ENCODE data around the gene TMEM52.
A peak's percentile ranks its signal among the peaks of the same experiment; 100 is the strongest.

TMEM52 gene

DNA sequence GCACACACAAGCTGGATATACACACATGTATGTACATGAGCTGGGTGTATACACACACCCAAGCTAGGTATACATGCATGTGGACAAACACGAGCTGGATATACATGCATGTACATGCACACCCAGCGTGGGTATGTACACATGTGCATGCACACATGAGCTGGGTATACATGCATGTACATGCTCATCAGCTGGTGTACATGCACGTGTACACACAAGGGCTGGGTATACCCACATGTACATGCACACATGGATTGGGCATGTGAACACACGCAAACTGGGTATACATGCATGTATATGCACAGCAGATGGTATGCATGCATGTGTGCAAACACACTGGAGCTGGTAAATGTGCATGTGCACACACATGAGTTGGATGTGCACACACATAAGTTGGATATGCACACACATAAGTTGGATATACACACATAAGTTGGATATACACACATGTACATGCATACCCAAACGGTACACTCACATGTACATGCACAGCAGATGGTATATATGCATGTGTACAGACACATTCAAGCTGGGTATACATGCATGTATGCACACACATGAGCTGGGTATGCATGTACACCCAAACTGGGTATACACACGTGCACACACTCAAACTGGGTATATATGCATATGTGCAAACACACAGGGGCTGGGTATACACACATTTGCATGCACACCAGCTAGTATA, 20.7 kb downstream of the TMEM52 start:
- Histone ChIP-seq H3K27ac (replicated peaks; ENCODE audit: low read length) (no peak overlapping the region), H4K91ac (ENCODE audit: low read depth, low read length, poor library complexity) (no peak overlapping the region), H3K79me1 (ENCODE audit: low read depth, low read length) (peaks cover 2% of the 10 kb centered on the region), H3K9me3 (replicated peaks in 1 of 2; ENCODE audit: control insufficient read depth in 2 of 2, insufficient read depth in 1 of 2, low read depth in 1 of 2, low read length in 2 of 2) (peaks cover 4 to 11% of the 10 kb centered on the region in 2 donors), H2AK5ac (ENCODE audit: low read depth, low read length) (no peak overlapping the region), H3K4me3 (ENCODE audit: low read length in 2 of 2) (peak overlapping the region in 1 of 2 donors; percentile 1), H2AFZ (ENCODE audit: low read length) (no peak overlapping the region), H3K14ac (ENCODE audit: low read length) (no peak overlapping the region), H3K23ac (ENCODE audit: low read depth, low read length, poor library complexity) (peak overlapping the region; percentile 9), H4K8ac (ENCODE audit: low read depth, low read length) (no peak overlapping the region), H3K18ac (ENCODE audit: low read length) (no peak overlapping the region), H3K27me3 (ENCODE audit: control insufficient read depth in 3 of 3, insufficient read depth in 3 of 3, low read depth in 1 of 3, low read length in 3 of 3) (no peaks in the 10 kb centered on the region), H2BK5ac (ENCODE audit: low read length) (no peak overlapping the region), H3K4ac (ENCODE audit: low read length) (no peak overlapping the region), H2BK15ac (ENCODE audit: low read length) (no peak overlapping the region), H3K9ac (ENCODE audit: low read depth, low read length, poor library complexity) (peak overlapping the region; percentile 60), H2BK120ac (ENCODE audit: low read depth, low read length) (no peak overlapping the region), H3K4me2 (ENCODE audit: insufficient read depth, low read length, poor library complexity, severe bottlenecking) (no peak overlapping the region), H3K36me3 (replicated peaks in 1 of 2; ENCODE audit: control insufficient read depth in 2 of 2, insufficient read depth in 2 of 2, low read length in 2 of 2) (no peaks in the 10 kb centered on the region), H3K4me1 (ENCODE audit: control insufficient read depth in 2 of 2, insufficient read depth in 1 of 2, low read depth in 1 of 2, low read length in 2 of 2) (peaks cover 7 to 12% of the 10 kb centered on the region in 2 donors), H2BK12ac (ENCODE audit: low read length) (no peak overlapping the region)
- DNase-seq (ENCODE audit: low spot score), result no peak
- no CpG with 5 or more reads among the region's 6 CpGs for WGBS, 2 donors (ENCODE audit: extremely low coverage in 2 of 2, insufficient read length in 2 of 2, insufficient replicate concordance in 1 of 2)

DNA sequence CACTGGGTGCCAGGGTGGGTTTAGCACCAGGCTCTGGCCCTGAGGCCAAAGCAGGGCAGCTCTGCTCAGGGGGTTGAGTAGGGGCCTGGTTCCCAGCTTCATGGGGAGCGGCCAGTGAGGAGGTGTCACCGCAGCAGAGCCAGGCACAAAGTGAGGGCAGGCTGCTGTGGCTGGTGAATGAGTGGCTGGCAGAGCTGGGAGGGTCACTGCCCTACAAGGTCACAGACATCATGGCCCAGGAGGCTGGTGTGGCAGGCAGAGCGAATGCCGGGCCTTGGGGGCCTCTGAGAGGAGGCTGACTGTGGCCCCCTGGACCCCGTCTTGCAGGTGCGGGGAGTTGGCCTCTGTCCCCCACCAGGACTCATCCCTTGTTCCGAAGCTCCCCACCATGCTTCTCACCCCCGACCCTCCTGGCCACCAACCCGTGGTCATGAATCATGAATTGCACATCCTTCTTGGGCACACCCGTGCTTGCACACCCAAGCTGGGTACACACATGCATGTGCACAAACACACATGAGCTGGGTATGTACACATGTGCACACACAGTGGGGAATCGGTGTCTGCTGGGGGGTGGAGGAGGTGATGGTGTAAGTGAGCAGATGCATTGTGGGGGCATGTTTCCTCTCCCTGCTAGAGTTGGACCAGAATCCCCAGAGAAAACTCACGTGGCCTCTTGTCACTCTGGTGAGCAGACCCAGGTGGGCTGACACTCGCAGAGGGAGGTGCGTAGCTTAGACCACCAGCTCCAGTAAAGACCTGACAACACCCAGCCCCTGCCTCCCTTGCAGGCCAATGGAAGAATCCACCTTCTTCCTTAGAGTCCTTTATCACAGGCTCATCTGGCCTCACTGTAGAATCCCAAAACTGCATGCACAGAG, 23.4 kb downstream of the TMEM52 start:
- Histone ChIP-seq H2BK12ac (ENCODE audit: low read length) (peak overlapping the region; percentile 52), H3K9ac (ENCODE audit: low read depth, low read length, poor library complexity) (peak overlapping the region; percentile 53), H3K9me3 (replicated peaks in 1 of 2; ENCODE audit: control insufficient read depth in 2 of 2, insufficient read depth in 1 of 2, low read depth in 1 of 2, low read length in 2 of 2) (peaks cover 0 to 7% of the 10 kb centered on the region in 2 donors), H3K27me3 (ENCODE audit: control insufficient read depth in 3 of 3, insufficient read depth in 3 of 3, low read depth in 1 of 3, low read length in 3 of 3) (no peaks in the 10 kb centered on the region), H3K23ac (ENCODE audit: low read depth, low read length, poor library complexity) (peak overlapping the region; percentile 99), H4K91ac (ENCODE audit: low read depth, low read length, poor library complexity) (no peak overlapping the region), H2BK15ac (ENCODE audit: low read length) (peak overlapping the region; percentile 69), H2BK120ac (ENCODE audit: low read depth, low read length) (no peak overlapping the region), H3K4me2 (ENCODE audit: insufficient read depth, low read length, poor library complexity, severe bottlenecking) (no peak overlapping the region), H2BK5ac (ENCODE audit: low read length) (no peak overlapping the region), H3K4me1 (ENCODE audit: control insufficient read depth in 2 of 2, insufficient read depth in 1 of 2, low read depth in 1 of 2, low read length in 2 of 2) (peaks cover 14 to 24% of the 10 kb centered on the region in 2 donors), H3K4me3 (ENCODE audit: low read length in 2 of 2) (no peak overlapping the region), H2AFZ (ENCODE audit: low read length) (no peak overlapping the region), H3K36me3 (replicated peaks in 1 of 2; ENCODE audit: control insufficient read depth in 2 of 2, insufficient read depth in 2 of 2, low read length in 2 of 2) (no peaks in the 10 kb centered on the region), H4K8ac (ENCODE audit: low read depth, low read length) (no peak overlapping the region), H2AK5ac (ENCODE audit: low read depth, low read length) (peak overlapping the region; percentile 79), H3K4ac (ENCODE audit: low read length) (no peak overlapping the region), H3K14ac (ENCODE audit: low read length) (peak overlapping the region; percentile 60), H3K18ac (ENCODE audit: low read length) (peak overlapping the region; percentile 20), H3K27ac (replicated peaks; ENCODE audit: low read length) (no peak overlapping the region), H3K79me1 (ENCODE audit: low read depth, low read length) (peaks cover 5% of the 10 kb centered on the region)
- no CpG with 5 or more reads among the region's 14 CpGs for WGBS, 2 donors (ENCODE audit: extremely low coverage in 2 of 2, insufficient read length in 2 of 2, insufficient replicate concordance in 1 of 2)
- no peak for DNase-seq (ENCODE audit: low spot score)

GRCh38 chr1:1895060-1895418, 24.0 kb downstream of the TMEM52 start:
- Histone ChIP-seq H2BK12ac (ENCODE audit: low read length) (no peak overlapping the region), H3K9ac (ENCODE audit: low read depth, low read length, poor library complexity) (peak overlapping the region; percentile 53), H4K8ac (ENCODE audit: low read depth, low read length) (no peak overlapping the region), H3K9me3 (replicated peaks in 1 of 2; ENCODE audit: control insufficient read depth in 2 of 2, insufficient read depth in 1 of 2, low read depth in 1 of 2, low read length in 2 of 2) (peaks cover 0 to 7% of the 10 kb centered on the region in 2 donors), H2BK120ac (ENCODE audit: low read depth, low read length) (no peak overlapping the region), H3K14ac (ENCODE audit: low read length) (peak overlapping the region; percentile 60), H4K91ac (ENCODE audit: low read depth, low read length, poor library complexity) (no peak overlapping the region), H3K4me1 (ENCODE audit: control insufficient read depth in 2 of 2, insufficient read depth in 1 of 2, low read depth in 1 of 2, low read length in 2 of 2) (peaks cover 14 to 24% of the 10 kb centered on the region in 2 donors), H3K27me3 (ENCODE audit: control insufficient read depth in 3 of 3, insufficient read depth in 3 of 3, low read depth in 1 of 3, low read length in 3 of 3) (no peaks in the 10 kb centered on the region), H3K4me3 (ENCODE audit: low read length in 2 of 2) (no peak overlapping the region), H2AK5ac (ENCODE audit: low read depth, low read length) (peak overlapping the region; percentile 79), H3K4ac (ENCODE audit: low read length) (no peak overlapping the region), H2BK5ac (ENCODE audit: low read length) (peak overlapping the region; percentile 21), H2AFZ (ENCODE audit: low read length) (no peak overlapping the region), H3K79me1 (ENCODE audit: low read depth, low read length) (peaks cover 5% of the 10 kb centered on the region), H3K4me2 (ENCODE audit: insufficient read depth, low read length, poor library complexity, severe bottlenecking) (no peak overlapping the region), H3K27ac (replicated peaks; ENCODE audit: low read length) (no peak overlapping the region), H3K23ac (ENCODE audit: low read depth, low read length, poor library complexity) (peak overlapping the region; percentile 99), H3K36me3 (replicated peaks in 1 of 2; ENCODE audit: control insufficient read depth in 2 of 2, insufficient read depth in 2 of 2, low read length in 2 of 2) (no peaks in the 10 kb centered on the region), H2BK15ac (ENCODE audit: low read length) (peak overlapping the region; percentile 92), H3K18ac (ENCODE audit: low read length) (no peak overlapping the region)
- no CpG with 5 or more reads among the region's 10 CpGs for WGBS, 2 donors (ENCODE audit: extremely low coverage in 2 of 2, insufficient read length in 2 of 2, insufficient replicate concordance in 1 of 2)
- no peak for DNase-seq (ENCODE audit: low spot score)

Data from neuronal stem cell (in vitro differentiated cells).